HG02981 (cell line): ENCODE data around the gene FAM53A.

ENCODE experiments used
- ATAC-seq: cut with Tn5 transposase; IDR thresholded peaks from one replicate; pipeline ENCODE4 v1.9.1; 2021; ENCODE audit warnings: mild to moderate bottlenecking, moderate library complexity; ENCODE audit not compliant: unreplicated experiment

The FAM53A gene

DNA sequence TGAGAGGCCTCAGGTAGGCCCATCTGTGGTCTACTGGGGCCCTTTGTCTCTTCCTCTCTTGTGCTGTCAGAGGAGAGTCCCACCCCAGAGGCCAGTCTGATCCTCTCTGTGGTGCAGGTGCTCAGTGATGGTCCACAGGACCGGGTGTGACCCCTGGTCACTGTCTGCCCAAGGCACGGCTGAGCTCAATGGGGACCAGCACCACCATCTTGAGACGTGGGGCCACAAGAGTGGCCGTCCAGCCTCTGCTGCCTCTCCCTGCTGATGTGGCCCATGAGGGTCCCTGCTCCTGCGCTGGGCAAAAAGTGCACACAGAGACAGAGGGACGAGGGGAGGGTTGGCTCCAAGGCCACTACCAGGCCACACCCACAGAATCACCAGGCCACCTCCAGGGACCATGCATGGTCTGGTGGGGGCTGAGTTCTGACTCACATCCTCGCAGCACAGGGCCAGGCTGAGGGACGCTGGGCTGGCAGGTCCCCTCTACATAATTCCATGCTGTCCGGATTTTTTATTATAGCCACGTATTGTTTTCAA, 88.3 kb downstream of the FAM53A start:
- ATAC-seq: no peak

DNA sequence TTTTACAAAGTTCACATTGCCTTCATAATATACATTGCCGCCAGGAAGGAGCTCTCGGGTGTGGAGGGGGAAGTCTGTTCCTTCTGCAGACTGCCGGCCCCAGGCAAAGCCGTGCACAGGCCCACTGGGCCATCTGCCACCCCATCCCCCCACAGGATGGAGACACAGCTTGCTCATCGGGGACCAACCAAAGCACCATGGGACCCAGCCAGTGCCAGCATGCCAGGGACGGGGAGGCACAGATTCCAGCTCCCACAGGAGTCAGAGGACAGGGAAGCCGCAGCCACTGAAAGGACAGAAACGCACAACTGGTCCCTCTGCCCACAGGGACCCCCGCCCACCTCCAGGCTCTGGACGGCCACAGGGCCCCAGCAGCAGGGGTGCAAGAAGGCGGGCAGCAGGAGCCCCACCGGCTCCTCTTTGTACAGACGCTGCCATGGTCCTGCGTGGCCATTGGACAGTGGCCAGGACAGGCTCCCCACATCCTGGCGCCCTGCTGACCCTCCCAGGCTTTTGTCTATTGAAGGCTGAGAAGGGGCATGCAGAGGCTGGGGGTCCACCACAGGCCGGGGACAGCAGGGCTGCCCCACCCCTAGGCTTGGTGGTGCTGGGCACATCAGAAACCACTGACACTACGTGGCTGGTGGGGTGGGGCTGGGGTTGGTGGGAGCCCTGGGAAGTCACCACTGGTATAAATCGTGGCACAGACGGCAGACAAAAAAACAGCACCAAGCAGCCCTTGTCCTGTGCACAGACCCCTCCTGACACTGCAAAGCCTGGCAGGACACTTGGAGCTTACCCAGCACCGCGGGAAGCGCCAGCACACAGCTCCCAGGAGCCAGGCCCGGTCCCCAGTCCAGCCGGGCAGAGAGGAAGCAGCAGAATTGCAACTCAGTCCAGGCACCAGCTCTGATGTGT, 89.0 kb downstream of the FAM53A start:
- no peak for ATAC-seq

DNA sequence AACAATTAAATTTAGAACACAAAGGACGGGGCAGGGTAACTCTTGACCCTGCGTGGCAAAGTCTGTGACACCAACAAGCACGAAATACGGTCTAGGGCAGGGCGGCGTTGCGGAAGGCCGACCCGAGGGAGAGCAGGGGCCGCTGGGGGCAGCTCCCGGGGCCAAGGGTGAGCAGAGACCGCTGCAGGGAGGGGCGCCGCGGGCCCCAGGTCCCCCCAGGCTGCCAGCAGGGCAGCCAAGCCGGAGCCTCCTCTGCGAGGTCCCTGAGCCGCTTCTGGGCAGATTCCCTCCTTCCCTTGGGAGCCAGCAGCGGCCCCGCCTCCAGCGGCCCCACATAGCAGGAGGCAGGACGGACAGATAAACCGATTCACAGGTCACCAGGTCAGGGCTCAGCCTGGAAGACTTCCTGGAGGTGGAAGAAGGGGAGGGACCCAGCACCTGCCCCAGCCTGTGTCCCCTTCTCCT, 90.2 kb downstream of the FAM53A start:
- ATAC-seq: no peak

DNA sequence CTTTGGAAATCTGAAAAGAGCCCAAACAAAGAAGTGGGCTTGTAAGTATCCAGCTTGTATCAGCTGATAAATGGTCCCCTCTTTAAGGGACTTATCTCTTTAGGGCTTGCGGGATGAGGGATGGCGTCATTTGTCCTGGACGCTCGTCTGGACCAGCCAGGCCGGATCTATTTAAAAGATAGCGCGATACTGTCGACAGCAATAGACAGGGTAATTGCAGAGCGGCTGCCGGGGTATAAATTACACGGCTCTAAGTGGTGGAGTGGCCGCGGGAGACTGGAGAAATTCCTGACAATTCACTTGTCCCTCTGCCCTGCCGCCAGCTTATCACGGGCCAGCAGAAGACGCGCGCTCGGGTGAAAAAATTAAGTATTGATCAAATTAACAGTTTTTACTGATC, 90.7 kb downstream of the FAM53A start:
- no peak for ATAC-seq

DNA sequence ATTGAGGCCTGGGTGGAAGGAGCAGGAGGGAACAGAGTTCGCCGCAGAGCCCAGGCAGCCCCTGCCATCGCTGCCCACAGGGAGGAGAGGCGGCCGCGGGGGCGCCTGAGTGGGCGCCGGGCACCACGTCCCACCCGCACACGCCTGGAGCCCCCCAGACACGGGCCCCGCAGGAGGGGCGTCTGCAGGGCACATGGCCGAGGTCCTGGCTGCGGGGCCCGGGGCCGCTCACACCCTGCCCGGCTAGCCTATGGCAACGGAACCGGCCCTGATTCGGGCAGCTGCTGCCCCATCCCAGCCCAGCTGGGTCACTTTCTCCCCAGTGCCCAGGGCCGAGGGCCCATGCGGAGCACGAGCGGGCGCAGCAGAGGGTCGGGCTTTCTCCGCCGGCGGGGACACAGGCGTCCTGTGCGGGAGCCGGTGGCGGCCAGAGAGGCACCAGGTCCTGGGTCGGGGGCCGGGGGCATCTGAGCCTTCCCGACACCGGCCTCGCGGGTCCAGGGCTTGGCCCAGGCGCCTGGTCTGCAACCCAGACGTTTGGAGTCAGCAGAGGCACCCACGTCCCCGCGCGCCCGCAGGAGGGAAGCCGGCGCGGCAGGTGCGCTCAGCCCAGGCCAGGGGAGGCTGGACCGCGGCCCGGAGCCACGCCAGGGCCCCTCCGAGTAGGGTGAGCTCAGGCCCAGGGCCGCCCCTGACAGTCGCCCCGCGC, 91.2 kb downstream of the FAM53A start:
- ATAC-seq: no peak

DNA sequence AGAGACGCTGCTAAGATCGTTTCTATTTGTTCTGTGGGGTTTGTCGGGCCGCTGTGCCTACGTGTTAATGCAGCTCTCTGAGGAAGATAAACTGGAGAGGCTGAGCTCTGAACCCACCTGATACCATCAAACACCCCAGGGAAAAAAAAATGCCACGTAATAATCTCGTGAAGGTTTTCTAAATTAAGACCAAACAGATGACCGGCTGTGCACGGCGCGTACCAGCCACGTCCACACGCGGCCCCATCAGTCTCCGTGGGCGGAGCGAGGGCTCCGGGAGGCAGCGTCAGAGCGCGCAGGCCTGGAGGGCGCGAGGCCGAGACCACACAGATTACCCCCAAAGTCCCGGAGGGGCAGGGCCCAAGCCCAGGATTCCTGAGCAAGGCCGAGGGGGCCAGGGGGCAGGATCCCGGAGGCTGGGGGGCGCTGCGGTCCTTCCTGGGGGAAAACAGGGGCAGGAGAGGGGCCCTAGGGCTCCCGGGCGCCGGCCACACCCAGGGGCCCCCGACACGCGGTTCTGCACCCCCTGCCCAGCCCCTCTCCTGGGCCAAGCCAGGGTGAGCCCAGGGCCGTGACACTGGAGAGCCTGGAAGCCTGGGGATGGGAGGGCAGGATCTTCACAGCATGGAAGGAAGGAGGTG, 91.9 kb downstream of the FAM53A start:
- no peak for ATAC-seq

DNA sequence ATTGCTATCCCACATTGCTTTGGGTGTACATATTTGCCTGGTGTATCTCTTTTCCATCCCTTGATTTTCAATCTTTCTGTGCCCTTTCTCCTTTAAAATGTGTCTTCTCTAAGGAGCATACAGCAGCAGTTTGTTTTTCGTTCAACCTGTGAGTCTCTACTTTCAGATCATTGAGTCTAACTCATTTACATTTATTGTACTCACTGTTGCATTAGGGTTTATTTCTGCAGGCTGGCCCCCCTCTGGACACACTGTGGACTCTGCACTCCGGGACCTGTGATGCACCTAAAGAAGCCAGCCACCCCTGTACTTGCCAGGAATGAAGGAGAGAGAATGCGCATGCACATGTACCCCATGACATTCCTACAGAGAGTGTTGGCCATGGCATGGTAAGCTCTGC, 93.0 kb downstream of the FAM53A start:
- ATAC-seq: no peak

DNA sequence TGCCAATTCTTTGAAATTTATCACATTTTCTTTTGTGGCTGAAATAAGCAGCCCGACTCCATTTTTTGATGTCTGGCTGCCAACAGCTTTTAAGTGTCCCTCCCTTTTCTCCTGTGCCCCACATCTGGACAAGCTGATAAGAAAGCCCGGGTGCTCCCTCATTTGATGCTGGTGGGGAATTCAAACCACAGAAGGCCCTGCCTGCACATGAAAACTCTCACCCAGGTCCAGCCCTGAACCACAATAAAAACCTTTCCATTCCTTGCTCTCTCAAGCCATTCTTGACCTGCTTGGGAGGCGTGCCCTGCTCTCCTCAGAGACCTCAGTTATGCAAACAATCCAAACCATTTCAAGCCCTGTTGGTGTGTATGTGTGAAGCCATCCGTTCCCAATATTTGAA, 93.9 kb downstream of the FAM53A start:
- no peak for ATAC-seq
